Osteocyte (in vitro differentiated cells): Measurements from ENCODE around the gene MFSD6L. TPM values are rescaled to one million over a fixed set of nuclear protein-coding genes. Genes with fewer than 3 reads are reported as not detected.

ENCODE experiments used
- DNase-seq: peaks from one replicate; pipeline ENCODE4 v3.0.0; 2021; ENCODE audit warnings: mixed read lengths; ENCODE audit not compliant: unreplicated experiment; ENCODE audit errors: extremely low spot score
- H3K27ac Mint-ChIP-seq: one replicate; pipeline ENCODE4 v1.8.0; 2021; ENCODE audit warnings: mild to moderate bottlenecking, mixed read lengths; ENCODE audit not compliant: unreplicated experiment
- H3K27me3 Mint-ChIP-seq: one replicate; pipeline ENCODE4 v1.8.0; 2021; ENCODE audit warnings: mixed read lengths; ENCODE audit not compliant: unreplicated experiment
- H3K36me3 Mint-ChIP-seq: one replicate; pipeline ENCODE4 v1.8.0; 2021; ENCODE audit warnings: mixed read lengths; ENCODE audit not compliant: unreplicated experiment
- H3K4me1 Mint-ChIP-seq: one replicate; pipeline ENCODE4 v1.8.0; 2021; ENCODE audit warnings: mixed read lengths; ENCODE audit not compliant: unreplicated experiment
- H3K4me3 Mint-ChIP-seq: one replicate; pipeline ENCODE4 v1.8.0; 2021; ENCODE audit warnings: mild to moderate bottlenecking, moderate library complexity, mixed read lengths; ENCODE audit not compliant: unreplicated experiment
- H3K9me3 Mint-ChIP-seq: one replicate; pipeline ENCODE4 v1.8.0; 2021; ENCODE audit warnings: mixed read lengths; ENCODE audit not compliant: unreplicated experiment
- total RNA-seq: library from RNA; stranded (reverse); gene quantifications from 2 replicates; pipeline ENCODE4 v1.2.1, GENCODE V29; 2021
- TF ChIP-seq, protein P1 (sequence below): fragments of 200-600 bp; sonication (generic); IDR thresholded peaks from 2 replicates; pipeline ENCODE4 v1.5.0; 2021; ENCODE audit warnings: antibody characterized with exemption, mild to moderate bottlenecking, moderate library complexity

MFSD6L gene
- total RNA-seq, 1 donor from 2014 or later: not detected

DNA sequence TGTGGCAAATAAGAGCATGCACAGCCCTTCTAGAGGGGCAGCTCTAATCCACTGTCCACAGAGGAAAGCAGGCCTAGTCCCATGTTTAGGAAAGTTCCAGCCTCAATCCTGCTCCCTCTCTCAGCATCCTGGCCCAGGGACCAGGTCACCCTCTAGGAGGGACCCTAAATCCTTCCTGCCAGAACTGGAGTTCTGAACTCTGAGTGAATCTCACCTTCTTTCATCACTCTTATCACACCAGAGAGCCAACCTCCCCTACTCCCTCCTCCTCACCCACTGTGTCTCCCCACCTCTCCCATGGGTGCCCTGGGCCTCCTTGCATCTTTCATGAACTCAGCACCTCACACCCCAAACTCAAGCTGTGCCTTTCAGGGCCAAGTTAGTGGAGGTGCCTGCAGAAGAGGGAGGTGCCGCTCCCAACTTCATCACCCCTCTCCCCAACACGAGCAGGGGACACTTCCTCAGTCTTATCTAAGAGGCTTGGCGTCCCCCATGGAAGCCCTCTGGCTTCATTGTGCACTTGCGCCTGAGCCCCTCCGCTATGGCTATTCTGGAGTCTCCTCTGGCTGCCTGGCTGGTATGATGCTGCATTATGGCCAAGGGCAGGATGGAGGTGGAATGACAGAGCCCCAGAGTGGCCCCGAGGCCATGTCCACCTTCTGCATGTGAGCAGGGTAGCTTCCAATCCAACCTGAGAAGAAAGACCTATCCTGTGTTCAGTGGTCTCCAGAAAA is 36.6 kb upstream of the MFSD6L start:
- TF ChIP-seq, protein P1, sequence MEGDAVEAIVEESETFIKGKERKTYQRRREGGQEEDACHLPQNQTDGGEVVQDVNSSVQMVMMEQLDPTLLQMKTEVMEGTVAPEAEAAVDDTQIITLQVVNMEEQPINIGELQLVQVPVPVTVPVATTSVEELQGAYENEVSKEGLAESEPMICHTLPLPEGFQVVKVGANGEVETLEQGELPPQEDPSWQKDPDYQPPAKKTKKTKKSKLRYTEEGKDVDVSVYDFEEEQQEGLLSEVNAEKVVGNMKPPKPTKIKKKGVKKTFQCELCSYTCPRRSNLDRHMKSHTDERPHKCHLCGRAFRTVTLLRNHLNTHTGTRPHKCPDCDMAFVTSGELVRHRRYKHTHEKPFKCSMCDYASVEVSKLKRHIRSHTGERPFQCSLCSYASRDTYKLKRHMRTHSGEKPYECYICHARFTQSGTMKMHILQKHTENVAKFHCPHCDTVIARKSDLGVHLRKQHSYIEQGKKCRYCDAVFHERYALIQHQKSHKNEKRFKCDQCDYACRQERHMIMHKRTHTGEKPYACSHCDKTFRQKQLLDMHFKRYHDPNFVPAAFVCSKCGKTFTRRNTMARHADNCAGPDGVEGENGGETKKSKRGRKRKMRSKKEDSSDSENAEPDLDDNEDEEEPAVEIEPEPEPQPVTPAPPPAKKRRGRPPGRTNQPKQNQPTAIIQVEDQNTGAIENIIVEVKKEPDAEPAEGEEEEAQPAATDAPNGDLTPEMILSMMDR: no peak
- Mint-ChIP-seq H3K27me3 (peaks cover 11% of the 10 kb centered on the region), H3K4me1 (no peaks in the 10 kb centered on the region), H3K4me3 (no peak overlapping the region), H3K27ac (no peak overlapping the region), H3K36me3 (no peaks in the 10 kb centered on the region), H3K9me3 (no peaks in the 10 kb centered on the region)
- DNase-seq: peak; percentile 68

DNA sequence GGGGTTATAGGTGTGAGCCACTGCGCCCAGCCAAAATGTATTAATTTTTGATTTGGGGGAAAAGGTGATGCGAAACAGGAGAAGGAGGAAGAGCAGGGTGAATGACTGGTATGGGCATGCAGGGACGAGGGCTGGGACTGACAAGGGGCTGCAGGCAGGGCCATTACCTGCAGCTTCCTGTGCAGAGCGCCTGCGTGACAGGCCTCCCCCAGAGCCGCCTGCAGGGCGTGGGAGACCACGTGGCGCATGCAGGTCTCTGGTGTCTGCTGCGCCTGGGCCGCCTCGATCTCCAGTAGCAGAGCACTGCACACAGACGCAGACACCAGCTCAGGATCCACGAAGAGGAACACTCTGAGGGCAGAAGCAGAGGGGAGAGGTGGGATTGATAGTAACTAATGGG is 35.9 kb upstream of the MFSD6L start:
- Mint-ChIP-seq H3K27ac (no peak overlapping the region), H3K4me1 (no peaks in the 10 kb centered on the region)
- TF ChIP-seq, protein P1: no peak

DNA sequence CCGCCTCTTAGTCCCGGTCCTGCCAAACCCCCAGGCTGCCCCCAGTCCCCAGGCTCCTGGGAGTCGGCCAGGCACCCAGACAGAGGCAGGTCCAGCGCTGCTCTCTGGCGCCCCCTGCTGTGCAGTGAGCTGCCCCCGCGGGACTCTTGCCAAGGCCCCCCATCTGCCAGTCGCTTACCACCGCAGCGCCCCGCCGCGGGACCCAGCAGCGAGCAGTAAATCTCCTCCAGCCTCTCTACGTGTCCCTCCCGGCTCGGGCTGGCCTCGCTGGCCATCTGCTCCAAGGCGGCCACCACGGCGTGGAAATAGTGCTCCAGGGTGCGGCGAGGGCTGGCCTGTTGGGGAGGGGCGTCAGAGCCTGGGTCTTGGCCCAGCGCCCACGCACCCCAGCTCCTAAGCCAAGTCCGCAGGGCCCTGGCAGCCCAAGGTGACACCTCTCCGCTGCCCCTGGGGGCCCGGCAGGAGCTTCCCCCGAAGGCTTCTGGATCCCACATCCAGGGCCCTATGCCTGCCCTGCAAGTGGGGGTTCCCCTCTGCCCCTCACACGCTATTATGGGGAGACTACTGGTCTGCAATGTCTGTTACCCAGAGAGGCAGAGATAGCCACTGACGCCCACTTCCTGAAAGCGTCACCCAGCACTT is 33.7 kb upstream of the MFSD6L start:
- no peaks in the 10 kb centered on the region for H3K36me3 Mint-ChIP-seq
- H3K9me3 Mint-ChIP-seq: no peaks in the 10 kb centered on the region
- TF ChIP-seq, protein P1: peak; percentile 47
- DNase-seq: peak; percentile 84
- no peaks in the 10 kb centered on the region for H3K4me1 Mint-ChIP-seq
- no peak overlapping the region for H3K4me3 Mint-ChIP-seq
- H3K27me3 Mint-ChIP-seq: peaks cover 9% of the 10 kb centered on the region
- no peak overlapping the region for H3K27ac Mint-ChIP-seq

More for the DNA sequence above, 35.9 kb upstream of the MFSD6L start:
- Mint-ChIP-seq H3K4me3 (no peak overlapping the region), H3K9me3 (no peaks in the 10 kb centered on the region), H3K36me3 (no peaks in the 10 kb centered on the region), H3K27me3 (peaks cover 11% of the 10 kb centered on the region)
- DNase-seq: peak; percentile 75

DNA sequence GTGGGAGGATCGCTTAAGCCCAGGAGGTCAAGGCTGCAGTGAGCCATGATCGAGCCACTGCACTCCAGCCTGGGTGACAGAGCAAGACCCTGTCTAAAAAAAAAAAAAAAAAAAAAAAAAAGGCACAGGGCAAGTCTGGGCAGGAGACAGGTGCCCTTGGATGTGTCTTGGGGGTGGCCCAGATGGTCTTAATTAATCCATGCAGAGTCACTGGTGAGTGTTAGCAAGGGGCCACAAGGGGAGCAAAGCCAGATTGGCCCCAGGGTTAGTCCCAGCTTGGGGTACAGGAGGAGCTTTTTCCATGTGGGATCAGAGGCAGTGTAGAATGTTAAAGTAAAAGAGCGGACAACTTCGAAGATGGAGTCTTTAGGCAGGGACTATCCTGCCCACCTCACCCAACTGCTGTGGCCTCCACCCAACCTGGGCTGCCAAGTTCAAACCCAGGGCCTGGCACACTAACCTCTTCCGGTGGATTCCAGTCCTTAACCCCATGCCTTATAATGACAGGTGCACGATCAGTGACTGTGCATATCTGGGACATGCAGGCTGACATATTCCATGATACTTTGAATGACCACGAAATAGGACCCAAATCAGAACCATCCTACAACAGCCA is 32.2 kb upstream of the MFSD6L start:
- H3K9me3 Mint-ChIP-seq: no peaks in the 10 kb centered on the region
- peak; percentile 56 for DNase-seq
- no peak overlapping the region for H3K27ac Mint-ChIP-seq
- H3K27me3 Mint-ChIP-seq: peaks cover 8% of the 10 kb centered on the region
- H3K4me3 Mint-ChIP-seq: no peak overlapping the region
- no peaks in the 10 kb centered on the region for H3K36me3 Mint-ChIP-seq
- H3K4me1 Mint-ChIP-seq: no peaks in the 10 kb centered on the region
- TF ChIP-seq, protein P1: no peak

DNA sequence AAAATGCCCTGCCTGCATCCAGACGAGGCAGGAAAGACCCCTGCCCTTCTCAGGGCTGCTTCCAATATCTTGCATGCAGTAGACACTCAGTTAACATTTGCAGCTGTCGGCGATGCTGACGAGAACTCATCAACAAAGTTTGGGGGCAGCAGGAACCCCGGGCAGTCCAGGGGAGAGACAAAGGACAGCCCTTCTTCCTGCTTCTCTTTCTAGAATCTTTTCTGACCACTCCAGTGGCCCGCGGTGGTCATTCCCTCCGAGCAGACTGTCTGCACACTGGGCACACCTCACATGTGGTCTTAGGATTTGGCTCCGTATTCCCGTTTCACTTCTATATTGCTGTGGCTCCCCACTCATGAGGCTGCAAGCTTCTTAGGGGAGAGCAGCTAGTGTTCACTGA is 31.0 kb upstream of the MFSD6L start:
- Mint-ChIP-seq H3K4me3 (no peak overlapping the region), H3K4me1 (no peaks in the 10 kb centered on the region), H3K9me3 (peaks cover under 1% of the 10 kb centered on the region), H3K27me3 (peaks cover 4% of the 10 kb centered on the region), H3K27ac (no peak overlapping the region), H3K36me3 (no peaks in the 10 kb centered on the region)
- TF ChIP-seq, protein P1: no peak
- DNase-seq: peak; percentile 72
